A673 (cell line): ENCODE measurements around the gene LAT. TPM values are rescaled to one million over a fixed set of nuclear protein-coding genes. Genes with fewer than 3 reads are reported as not detected.
A peak's percentile ranks its signal among the peaks of the same experiment; 100 is the strongest.

Source experiments
- BruUV-seq: library from RNA; stranded (reverse); fragments of 400-500 nt; replicated peaks from 2 replicates; lab custom pipeline; 2021; lab: Mats Ljungman, UMichigan
- CTCF ChIA-PET: fragments of 300-600 bp; sonication (Branson Sonifier 250); formaldehyde crosslinking; loops from one replicate; lab custom pipeline; 2022; ENCODE audit warnings: antibody characterized with exemption; lab: Charles Lee
- POLR2A ChIA-PET: fragments of 300-600 bp; sonication (Branson Sonifier 250); formaldehyde crosslinking; loops from one replicate; lab custom pipeline; 2022; ENCODE audit warnings: antibody characterized with exemption; ENCODE audit not compliant: low non-redundant PET; lab: Charles Lee
- DNase-seq: peaks from one replicate; pipeline ENCODE4 v3.0.0-alpha.2; 2015; ENCODE audit warnings: low spot score
- H3K27ac ChIP-seq: fragments of 200-600 bp; sonication (generic); 2 replicates; pipeline ENCODE4 v1.5.1; 2016; ENCODE audit warnings: mixed run types, low read depth, mild to moderate bottlenecking, mixed read lengths, antibody characterized with exemption, low read length; ENCODE audit not compliant: poor library complexity, severe bottlenecking
- H3K27me3 ChIP-seq: fragments of 200-600 bp; sonication (generic); replicated peaks from 2 replicates; pipeline ENCODE4 v1.6.1; 2017; ENCODE audit warnings: mixed run types, low read depth, mild to moderate bottlenecking, mixed read lengths, antibody characterized with exemption, low read length; ENCODE audit not compliant: insufficient read depth, poor library complexity
- H3K36me3 ChIP-seq: fragments of 200-600 bp; sonication (generic); 2 replicates; pipeline ENCODE4 v1.6.1; 2016; ENCODE audit warnings: mixed run types, mild to moderate bottlenecking, mixed read lengths, antibody characterized with exemption, low read length; ENCODE audit not compliant: insufficient read depth, poor library complexity, severe bottlenecking
- H3K4me1 ChIP-seq: fragments of 200-600 bp; sonication (generic); 2 replicates; pipeline ENCODE4 v1.6.1; 2017; ENCODE audit warnings: mixed run types, mild to moderate bottlenecking, mixed read lengths, antibody characterized with exemption, low read length; ENCODE audit not compliant: insufficient read depth, poor library complexity, severe bottlenecking
- H3K4me3 ChIP-seq: fragments of 200-600 bp; sonication (generic); 2 replicates; pipeline ENCODE4 v1.5.1; 2016; ENCODE audit warnings: low read depth, mixed run types, mild to moderate bottlenecking, mixed read lengths, low read length; ENCODE audit not compliant: poor library complexity, severe bottlenecking
- H3K9me3 ChIP-seq: fragments of 200-600 bp; sonication (generic); 2 replicates; pipeline ENCODE4 v1.6.1; 2016; ENCODE audit warnings: mixed run types, low read depth, mild to moderate bottlenecking, mixed read lengths, antibody characterized with exemption, low read length; ENCODE audit not compliant: poor library complexity, severe bottlenecking
- CTCF ChIP-seq: fragments of 300-800, 200-600 bp; sonication (generic); conservative IDR thresholded peaks from 2 replicates; pipeline ENCODE4 v1.5.1; 2017; ENCODE audit warnings: low read depth, mild to moderate bottlenecking, antibody characterized with exemption, low read length, moderate library complexity, mixed read lengths
- EZH2 ChIP-seq: fragments of 200-600 bp; sonication (generic); IDR thresholded peaks from 2 replicates; pipeline ENCODE4 v1.6.1; 2017; ENCODE audit warnings: borderline replicate concordance, low read depth, mild to moderate bottlenecking, mixed read lengths, antibody characterized with exemption, low read length; ENCODE audit not compliant: poor library complexity, severe bottlenecking
- intact Hi-C: fragments of 100-400 bp; cut with micrococcal nuclease; formaldehyde crosslinking; loops from one replicate; pipeline ENCODE4 v1.10.0; 2022; ENCODE audit not compliant: unreplicated experiment
- total RNA-seq: library from RNA; stranded (reverse); gene quantifications from 2 replicates; pipeline ENCODE4 v1.2.3, GENCODE V29; 2021

The LAT gene
- total RNA-seq, 1 experiment from 2014 or later, result 2.8 TPM

- DNase-seq, result peak; percentile 87
- H3K9me3 ChIP-seq, result no peaks in the 10 kb centered on the region
- ChIA-PET CTCF (interaction anchor here (1.0 kb wide), 1 partner anchor 9 kb away, joined by 6 read pairs; no protein-coding TSS in a partner anchor), POLR2A (no interaction called here)
- TF ChIP-seq EZH2 (no peak), CTCF (no peak)
- intact Hi-C loops, result no loop called here
- no peaks in the 10 kb centered on the region for H3K27me3 ChIP-seq
- no peak overlapping the region for H3K27ac ChIP-seq
- peak overlapping the region; percentile 22 for H3K4me3 ChIP-seq
- H3K4me1 ChIP-seq, result peaks cover 5% of the 10 kb centered on the region
- BruUV-seq, result no TSS peak
- H3K36me3 ChIP-seq, result no peaks in the 10 kb centered on the region
Measured at GRCh38 chr16:28935924-28936783, 48.7 kb upstream of the LAT start.

GRCh38 chr16:28936784-28937155, 48.1 kb upstream of the LAT start:
- CTCF ChIA-PET, result interaction anchor here (1.0 kb wide), 1 partner anchor 8 kb away, joined by 6 read pairs; no protein-coding TSS in a partner anchor
- Histone ChIP-seq H3K4me1 (peaks cover 5% of the 10 kb centered on the region), H3K27me3 (no peaks in the 10 kb centered on the region), H3K36me3 (no peaks in the 10 kb centered on the region), H3K27ac (no peak overlapping the region), H3K4me3 (no peak overlapping the region), H3K9me3 (no peaks in the 10 kb centered on the region)
- no peak for DNase-seq
- POLR2A ChIA-PET, result no interaction called here
- TF ChIP-seq EZH2 (no peak), CTCF (no peak)
- intact Hi-C loops, result no loop called here
- BruUV-seq, result no TSS peak

- DNase-seq, result no peak
- Histone ChIP-seq H3K4me3 (no peak overlapping the region), H3K27me3 (no peaks in the 10 kb centered on the region), H3K27ac (no peak overlapping the region), H3K9me3 (no peaks in the 10 kb centered on the region), H3K4me1 (peaks cover 5% of the 10 kb centered on the region), H3K36me3 (no peaks in the 10 kb centered on the region)
- no TSS peak for BruUV-seq
- ChIA-PET CTCF (no interaction called here), POLR2A (no interaction called here)
- intact Hi-C loops, result no loop called here
- TF ChIP-seq EZH2 (no peak), CTCF (no peak)
Measured at GRCh38 chr16:28937222-28937876, 47.5 kb upstream of the LAT start.
